Astrocyte (in vitro differentiated cells and primary cell): ENCODE results near the gene TDRD12. TPM values are rescaled to one million over a fixed set of nuclear protein-coding genes. Genes with fewer than 3 reads are reported as not detected.

ENCODE experiments used
- DNase-seq: peaks from one replicate; pipeline ENCODE4 v3.0.0-alpha.2; 2010; ENCODE audit warnings: low read depth
- FAIRE-seq: peaks from 2 replicates; lab custom pipeline; 2011; peaks lifted over from hg19 to GRCh38; lab: Jason Lieb, UNC
- H2AFZ ChIP-seq: 2 replicates; pipeline ENCODE4 v1.6.0; 2012; ENCODE audit warnings: low read depth, low read length, inconsistent platforms
- H3K27ac ChIP-seq: 2 replicates; pipeline ENCODE4 v1.5.1; 2011; ENCODE audit warnings: low read depth, low read length, inconsistent platforms
- H3K27me3 ChIP-seq: 2 replicates; pipeline ENCODE4 v1.6.0; 2011; ENCODE audit warnings: low read length, inconsistent platforms; ENCODE audit not compliant: insufficient read depth
- H3K36me3 ChIP-seq: 2 replicates; pipeline ENCODE4 v1.5.1; 2011; ENCODE audit warnings: low read length, inconsistent platforms; ENCODE audit not compliant: insufficient read depth
- H3K4me1 ChIP-seq: 2 replicates; pipeline ENCODE4 v1.5.1; 2011; ENCODE audit warnings: low read length, inconsistent platforms; ENCODE audit not compliant: insufficient read depth
- H3K4me2 ChIP-seq: 2 replicates; pipeline ENCODE4 v1.6.0; 2012; ENCODE audit warnings: low read length, inconsistent platforms
- H3K4me3 ChIP-seq: 2 replicates; pipeline ENCODE4 v1.5.1; 2011; ENCODE audit warnings: low read depth, mild to moderate bottlenecking, low read length, inconsistent platforms; ENCODE audit not compliant: insufficient read depth
- H3K79me2 ChIP-seq: 2 replicates; pipeline ENCODE4 v1.6.0; 2012; ENCODE audit warnings: mild to moderate bottlenecking, low read length, inconsistent platforms; ENCODE audit not compliant: insufficient read depth
- H3K9ac ChIP-seq: 2 replicates; pipeline ENCODE4 v1.6.0; 2012; ENCODE audit warnings: mild to moderate bottlenecking, low read length, inconsistent platforms
- H3K9me3 ChIP-seq: 2 replicates; pipeline ENCODE4 v1.5.1; 2012; ENCODE audit warnings: low read depth, mild to moderate bottlenecking, low read length, inconsistent platforms; ENCODE audit not compliant: insufficient read depth
- H4K20me1 ChIP-seq: 2 replicates; pipeline ENCODE4 v1.6.0; 2012; ENCODE audit warnings: low read length, inconsistent platforms; ENCODE audit not compliant: insufficient read depth
- H3K27ac Mint-ChIP-seq: one replicate; pipeline ENCODE4 v1.8.0; 2021; ENCODE audit warnings: mild to moderate bottlenecking, mixed read lengths; ENCODE audit not compliant: unreplicated experiment
- H3K27me3 Mint-ChIP-seq: one replicate; pipeline ENCODE4 v1.8.0; 2021; ENCODE audit warnings: low read depth, mixed read lengths; ENCODE audit not compliant: unreplicated experiment
- H3K36me3 Mint-ChIP-seq: one replicate; pipeline ENCODE4 v1.8.0; 2021; ENCODE audit warnings: low read depth, mixed read lengths; ENCODE audit not compliant: unreplicated experiment
- H3K4me1 Mint-ChIP-seq: one replicate; pipeline ENCODE4 v1.8.0; 2021; ENCODE audit warnings: low read depth, mixed read lengths; ENCODE audit not compliant: unreplicated experiment
- H3K4me3 Mint-ChIP-seq: one replicate; pipeline ENCODE4 v1.8.0; 2021; ENCODE audit warnings: mild to moderate bottlenecking, moderate library complexity, mixed read lengths; ENCODE audit not compliant: unreplicated experiment
- H3K9me3 Mint-ChIP-seq: one replicate; pipeline ENCODE4 v1.8.0; 2021; ENCODE audit warnings: mild to moderate bottlenecking, mixed read lengths; ENCODE audit not compliant: unreplicated experiment
- EZH2 ChIP-seq: IDR thresholded peaks from 2 replicates; pipeline ENCODE4 v1.6.1; 2012; ENCODE audit warnings: mild to moderate bottlenecking, low read length, inconsistent platforms; ENCODE audit not compliant: insufficient read depth
- total RNA-seq: library from RNA; stranded (reverse); gene quantifications from 2 replicates; pipeline ENCODE4 v1.2.1, GENCODE V29; 2021
- TF ChIP-seq, protein P1 (sequence below): IDR thresholded peaks from 2 replicates; pipeline ENCODE4 v1.5.1; 2011; ENCODE audit warnings: low read depth, mild to moderate bottlenecking, inconsistent platforms, low read length, moderate library complexity; ENCODE audit not compliant: insufficient read depth

TDRD12 gene
- total RNA-seq, 1 donor from 2014 or later: not detected

DNA sequence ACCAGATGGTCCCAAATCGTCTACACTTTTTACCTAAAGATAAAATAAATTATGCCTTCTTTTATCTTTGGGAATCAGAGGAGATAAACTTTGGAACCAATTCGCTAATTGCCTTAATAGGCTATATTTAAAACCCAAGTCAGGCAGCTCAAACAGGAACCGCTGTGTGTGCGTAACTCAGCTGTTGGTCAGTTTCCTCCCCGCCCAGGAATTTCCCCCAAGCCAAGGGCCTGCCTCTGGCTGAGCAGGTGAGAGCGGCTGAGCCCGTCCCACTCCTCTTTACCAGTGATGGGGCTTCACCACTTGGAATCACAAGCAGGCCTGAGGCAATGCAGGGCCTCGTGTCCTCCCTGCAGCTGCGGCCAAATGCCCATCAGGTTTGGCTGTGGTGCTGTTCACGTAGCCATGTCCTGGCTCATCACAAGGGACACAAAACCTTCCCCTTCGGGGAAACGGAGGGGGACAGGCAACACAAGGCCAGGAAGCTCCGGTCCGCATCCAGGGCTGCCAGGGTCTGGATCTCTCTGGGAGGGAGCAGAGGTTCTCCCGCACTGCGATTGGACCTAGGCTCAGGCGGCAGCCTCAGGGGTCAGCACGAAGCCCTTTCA lies 150.5 kb downstream of the TDRD12 start:
- no peaks in the 10 kb centered on the region for H3K36me3 Mint-ChIP-seq
- FAIRE-seq (no peak), DNase-seq (no peak)
- Histone ChIP-seq H3K9me3 (no peaks in the 10 kb centered on the region), H2AFZ (no peak overlapping the region), H3K27me3 (no peaks in the 10 kb centered on the region), H4K20me1 (no peaks in the 10 kb centered on the region), H3K79me2 (no peaks in the 10 kb centered on the region), H3K4me2 (no peak overlapping the region), H3K9ac (no peak overlapping the region), H3K36me3 (no peaks in the 10 kb centered on the region), H3K4me1 (no peaks in the 10 kb centered on the region), H3K27ac (no peak overlapping the region), H3K4me3 (no peak overlapping the region)
- no peaks in the 10 kb centered on the region for H3K4me1 Mint-ChIP-seq
- H3K27ac Mint-ChIP-seq: no peak overlapping the region
- no peaks in the 10 kb centered on the region for H3K9me3 Mint-ChIP-seq
- peaks cover 3% of the 10 kb centered on the region for H3K27me3 Mint-ChIP-seq
- H3K4me3 Mint-ChIP-seq: no peak overlapping the region
- TF ChIP-seq, protein P1, sequence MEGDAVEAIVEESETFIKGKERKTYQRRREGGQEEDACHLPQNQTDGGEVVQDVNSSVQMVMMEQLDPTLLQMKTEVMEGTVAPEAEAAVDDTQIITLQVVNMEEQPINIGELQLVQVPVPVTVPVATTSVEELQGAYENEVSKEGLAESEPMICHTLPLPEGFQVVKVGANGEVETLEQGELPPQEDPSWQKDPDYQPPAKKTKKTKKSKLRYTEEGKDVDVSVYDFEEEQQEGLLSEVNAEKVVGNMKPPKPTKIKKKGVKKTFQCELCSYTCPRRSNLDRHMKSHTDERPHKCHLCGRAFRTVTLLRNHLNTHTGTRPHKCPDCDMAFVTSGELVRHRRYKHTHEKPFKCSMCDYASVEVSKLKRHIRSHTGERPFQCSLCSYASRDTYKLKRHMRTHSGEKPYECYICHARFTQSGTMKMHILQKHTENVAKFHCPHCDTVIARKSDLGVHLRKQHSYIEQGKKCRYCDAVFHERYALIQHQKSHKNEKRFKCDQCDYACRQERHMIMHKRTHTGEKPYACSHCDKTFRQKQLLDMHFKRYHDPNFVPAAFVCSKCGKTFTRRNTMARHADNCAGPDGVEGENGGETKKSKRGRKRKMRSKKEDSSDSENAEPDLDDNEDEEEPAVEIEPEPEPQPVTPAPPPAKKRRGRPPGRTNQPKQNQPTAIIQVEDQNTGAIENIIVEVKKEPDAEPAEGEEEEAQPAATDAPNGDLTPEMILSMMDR: no peak
- no peak for TF ChIP-seq EZH2

DNA sequence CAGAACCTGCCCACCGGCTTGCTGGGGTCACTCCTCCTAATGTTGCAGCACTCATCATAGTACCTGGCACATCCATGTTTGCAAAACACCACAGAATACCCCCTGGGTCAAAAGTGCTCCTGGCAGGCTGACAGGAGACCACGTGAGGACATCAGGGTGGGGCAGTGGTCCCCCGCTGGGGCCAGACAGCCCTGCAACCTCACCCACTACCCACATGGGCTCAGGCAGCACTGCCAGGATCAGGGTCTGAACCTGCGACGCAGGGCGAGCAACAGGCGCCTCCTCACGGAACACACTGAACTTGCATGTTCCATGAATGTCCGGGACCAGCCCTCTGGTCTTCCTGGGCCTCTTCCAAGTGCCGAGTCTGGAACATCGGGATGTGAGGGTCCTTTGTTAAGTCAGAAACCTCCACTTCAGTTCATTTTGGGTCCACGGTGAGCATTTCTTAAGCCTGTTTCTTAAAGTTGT lies 151.4 kb downstream of the TDRD12 start:
- DNase-seq: no peak
- no peaks in the 10 kb centered on the region for H3K79me2 ChIP-seq
- Mint-ChIP-seq H3K36me3 (no peaks in the 10 kb centered on the region), H3K9me3 (no peaks in the 10 kb centered on the region), H3K27ac (no peak overlapping the region), H3K27me3 (no peaks in the 10 kb centered on the region), H3K4me3 (no peak overlapping the region), H3K4me1 (no peaks in the 10 kb centered on the region)
- FAIRE-seq: no peak
- H3K27ac ChIP-seq: no peak overlapping the region
- no peaks in the 10 kb centered on the region for H4K20me1 ChIP-seq
- no peak overlapping the region for H3K4me3 ChIP-seq
- no peak overlapping the region for H3K9ac ChIP-seq
- H3K27me3 ChIP-seq: no peaks in the 10 kb centered on the region
- H2AFZ ChIP-seq: no peak overlapping the region
- no peak overlapping the region for H3K4me2 ChIP-seq
- TF ChIP-seq, protein P1: no peak
- no peak for TF ChIP-seq EZH2
- no peaks in the 10 kb centered on the region for H3K36me3 ChIP-seq
- H3K4me1 ChIP-seq: no peaks in the 10 kb centered on the region
- no peaks in the 10 kb centered on the region for H3K9me3 ChIP-seq

DNA sequence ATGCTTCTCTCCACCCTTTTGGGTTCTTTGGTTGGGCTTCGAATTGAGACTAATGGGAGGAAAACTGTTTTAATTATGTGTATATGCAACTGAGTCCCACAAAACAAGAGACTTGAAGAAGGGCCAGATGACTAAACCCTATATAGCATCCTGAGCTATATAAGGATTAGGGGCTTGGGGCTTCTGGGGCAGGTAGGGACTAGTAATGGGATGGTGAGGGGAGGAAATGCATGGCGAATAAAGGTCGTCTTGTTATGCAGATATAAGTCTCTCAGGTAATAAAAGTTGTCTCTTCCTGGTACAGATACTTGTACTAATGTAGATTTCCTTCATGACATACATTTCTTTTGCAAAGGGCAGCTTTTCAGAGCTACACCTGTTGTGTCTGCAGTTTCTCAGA lies 152.8 kb downstream of the TDRD12 start:
- Histone ChIP-seq H3K9me3 (no peaks in the 10 kb centered on the region), H4K20me1 (no peaks in the 10 kb centered on the region), H2AFZ (no peak overlapping the region), H3K36me3 (no peaks in the 10 kb centered on the region), H3K27me3 (no peaks in the 10 kb centered on the region), H3K27ac (no peak overlapping the region), H3K4me3 (no peak overlapping the region), H3K9ac (no peak overlapping the region), H3K4me1 (peaks cover 7% of the 10 kb centered on the region), H3K79me2 (no peaks in the 10 kb centered on the region), H3K4me2 (no peak overlapping the region)
- H3K9me3 Mint-ChIP-seq: no peaks in the 10 kb centered on the region
- H3K4me1 Mint-ChIP-seq: no peaks in the 10 kb centered on the region
- H3K36me3 Mint-ChIP-seq: peaks cover 2% of the 10 kb centered on the region
- H3K27me3 Mint-ChIP-seq: no peaks in the 10 kb centered on the region
- TF ChIP-seq, protein P1: no peak
- no peak for DNase-seq
- FAIRE-seq: no peak
- H3K4me3 Mint-ChIP-seq: no peak overlapping the region
- H3K27ac Mint-ChIP-seq: no peak overlapping the region
